Thoracic aorta (tissue), 2 donors: ENCODE measurements around the gene PARN. TPM values are rescaled to one million over a fixed set of nuclear protein-coding genes. Genes with fewer than 3 reads are reported as not detected.

Experiments used
- ATAC-seq: fragments of 150-250 bp; one replicate; pipeline ENCODE4 v1.8.0; 2017; ENCODE audit warnings: low read depth; ENCODE audit not compliant: insufficient number of reproducible peaks, low FRiP score
- DNase-seq: peaks from one replicate; pipeline ENCODE4 v3.0.0-alpha.2; 2020; ENCODE audit warnings: low spot score
- H3K27ac ChIP-seq, 2 donors: fragments of 200-600 bp; sonication (generic); 1 replicate in 1 of 2; 2 replicates in 1 of 2; pipeline ENCODE4 v1.5.1; 2016; ENCODE audit warnings: mild to moderate bottlenecking in 2 of 2, moderate library complexity in 2 of 2
- H3K27me3 ChIP-seq: fragments of 200-600 bp; sonication (generic); replicated peaks from 2 replicates; pipeline ENCODE4 v1.6.0; 2016; ENCODE audit warnings: mild to moderate bottlenecking; ENCODE audit not compliant: insufficient read depth
- H3K36me3 ChIP-seq: fragments of 200-600 bp; sonication (generic); one replicate; pipeline ENCODE4 v1.5.1; 2016
- H3K4me1 ChIP-seq, 2 donors: fragments of 200-600 bp; sonication (generic); 1 replicate in 1 of 2; 2 replicates in 1 of 2; pipeline versions ENCODE4 v1.5.1 to v1.6.0; 2016; ENCODE audit warnings: low read depth in 2 of 2, mild to moderate bottlenecking in 1 of 2; ENCODE audit not compliant: control insufficient read depth in 1 of 2
- H3K4me3 ChIP-seq: fragments of 200-600 bp; sonication (generic); 2 replicates; pipeline ENCODE4 v1.5.1; 2016; ENCODE audit warnings: mild to moderate bottlenecking
- H3K9me3 ChIP-seq: fragments of 200-600 bp; sonication (generic); 2 replicates; pipeline ENCODE4 v1.5.1; 2016
- total RNA-seq, 2 donors: library from RNA; depleted of rRNA; stranded (reverse); fragments of >200 nt; gene quantifications; one replicate each; pipeline versions ENCODE4 v1.1.0 to v1.2.3, GENCODE V29; 2016
- TF ChIP-seq, protein P1 (sequence below): fragments of 200-600 bp; sonication (generic); IDR thresholded peaks from one replicate; pipeline ENCODE4 v1.5.1; 2019; ENCODE audit warnings: antibody characterized with exemption

The PARN gene
- total RNA-seq, 2 donors from 2014 or later = 51.0 to 66.7 TPM

GRCh38 chr16:14566599-14566998 lies 63.5 kb downstream of the PARN start:
- ATAC-seq (no peak), DNase-seq (no peak)
- no peaks in the 10 kb centered on the region for H3K4me1 ChIP-seq
- no peaks in the 10 kb centered on the region for H3K27me3 ChIP-seq
- TF ChIP-seq, protein P1, sequence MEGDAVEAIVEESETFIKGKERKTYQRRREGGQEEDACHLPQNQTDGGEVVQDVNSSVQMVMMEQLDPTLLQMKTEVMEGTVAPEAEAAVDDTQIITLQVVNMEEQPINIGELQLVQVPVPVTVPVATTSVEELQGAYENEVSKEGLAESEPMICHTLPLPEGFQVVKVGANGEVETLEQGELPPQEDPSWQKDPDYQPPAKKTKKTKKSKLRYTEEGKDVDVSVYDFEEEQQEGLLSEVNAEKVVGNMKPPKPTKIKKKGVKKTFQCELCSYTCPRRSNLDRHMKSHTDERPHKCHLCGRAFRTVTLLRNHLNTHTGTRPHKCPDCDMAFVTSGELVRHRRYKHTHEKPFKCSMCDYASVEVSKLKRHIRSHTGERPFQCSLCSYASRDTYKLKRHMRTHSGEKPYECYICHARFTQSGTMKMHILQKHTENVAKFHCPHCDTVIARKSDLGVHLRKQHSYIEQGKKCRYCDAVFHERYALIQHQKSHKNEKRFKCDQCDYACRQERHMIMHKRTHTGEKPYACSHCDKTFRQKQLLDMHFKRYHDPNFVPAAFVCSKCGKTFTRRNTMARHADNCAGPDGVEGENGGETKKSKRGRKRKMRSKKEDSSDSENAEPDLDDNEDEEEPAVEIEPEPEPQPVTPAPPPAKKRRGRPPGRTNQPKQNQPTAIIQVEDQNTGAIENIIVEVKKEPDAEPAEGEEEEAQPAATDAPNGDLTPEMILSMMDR = no peak
- peaks cover 4% of the 10 kb centered on the region for H3K36me3 ChIP-seq
- H3K27ac ChIP-seq = no peak overlapping the region
- no peaks in the 10 kb centered on the region for H3K9me3 ChIP-seq
- H3K4me3 ChIP-seq = no peak overlapping the region

GRCh38 chr16:14565688-14566025 lies 64.4 kb downstream of the PARN start:
- DNase-seq (no peak), ATAC-seq (no peak)
- H3K27ac ChIP-seq = no peak overlapping the region
- no peaks in the 10 kb centered on the region for H3K27me3 ChIP-seq
- TF ChIP-seq, protein P1 = no peak
- H3K4me3 ChIP-seq = no peak overlapping the region
- H3K36me3 ChIP-seq = peaks cover 4% of the 10 kb centered on the region
- H3K9me3 ChIP-seq = no peaks in the 10 kb centered on the region
- H3K4me1 ChIP-seq = peaks cover 0 to 4% of the 10 kb centered on the region in 2 donors

DNA sequence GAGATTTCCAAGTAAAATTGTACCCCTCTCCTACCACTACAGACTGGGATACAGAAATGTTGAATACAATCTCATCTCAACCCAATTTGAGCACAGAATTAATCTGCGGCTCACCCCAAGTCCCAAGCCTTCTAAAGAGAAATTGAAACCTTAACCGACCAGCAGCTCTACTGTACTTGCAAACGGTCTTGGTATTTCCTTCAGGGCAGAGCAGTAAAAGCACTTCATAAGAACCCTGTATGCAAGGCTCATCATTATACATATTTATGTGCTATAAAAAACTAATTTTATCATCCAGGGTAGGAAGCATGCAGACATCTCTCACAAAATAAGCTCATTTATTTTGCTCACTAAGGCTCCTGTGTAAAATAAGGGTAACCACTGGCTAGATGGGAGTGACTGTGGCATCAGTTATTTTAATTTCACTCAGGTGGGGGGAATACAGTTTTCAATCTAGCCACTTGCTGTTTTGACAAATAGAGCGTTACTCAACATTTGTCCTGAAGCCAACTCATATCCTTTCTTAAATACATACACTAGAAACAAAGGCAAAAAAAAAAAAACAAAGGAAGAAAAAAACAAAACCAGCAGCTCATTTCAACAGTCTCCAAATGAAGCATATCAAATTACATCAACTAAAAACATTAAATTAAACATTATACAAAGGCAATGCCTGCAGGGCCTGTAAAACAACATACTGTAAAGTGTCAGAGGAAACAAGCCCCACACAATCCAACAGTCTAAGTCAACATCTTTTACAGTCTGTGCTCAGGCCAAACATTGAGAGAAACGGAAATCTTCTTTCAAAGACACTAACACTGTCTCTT lies 65.0 kb downstream of the PARN start:
- Histone ChIP-seq H3K27ac (no peak overlapping the region), H3K4me1 (peaks cover 0 to 10% of the 10 kb centered on the region in 2 donors), H3K9me3 (no peaks in the 10 kb centered on the region), H3K4me3 (no peak overlapping the region), H3K36me3 (peaks cover 4% of the 10 kb centered on the region), H3K27me3 (no peaks in the 10 kb centered on the region)
- TF ChIP-seq, protein P1 = no peak
- DNase-seq (no peak), ATAC-seq (no peak)

DNA sequence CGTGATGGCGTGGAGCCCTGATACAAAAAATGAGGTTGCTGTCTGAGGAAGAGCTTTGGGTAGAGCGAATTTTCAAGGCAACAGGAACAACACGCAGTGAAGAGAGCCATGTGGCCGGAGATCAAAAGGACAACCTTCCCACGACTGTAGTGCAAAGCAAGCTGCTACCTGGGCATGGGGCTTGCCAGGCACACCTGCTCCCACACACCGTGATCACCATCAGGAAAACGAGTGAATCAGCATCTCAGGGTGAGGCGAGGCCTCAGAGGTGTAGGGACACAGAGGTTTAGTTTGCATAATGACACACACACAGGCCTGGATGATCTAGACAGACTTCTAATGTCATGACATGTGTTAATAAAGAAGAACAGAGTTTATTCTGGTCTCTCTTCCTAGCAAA lies 65.7 kb downstream of the PARN start:
- H3K4me1 ChIP-seq = peaks cover 0 to 13% of the 10 kb centered on the region in 2 donors
- no peaks in the 10 kb centered on the region for H3K9me3 ChIP-seq
- no peak overlapping the region for H3K27ac ChIP-seq
- ATAC-seq (no peak), DNase-seq (no peak)
- no peak overlapping the region for H3K4me3 ChIP-seq
- H3K36me3 ChIP-seq = peaks cover 4% of the 10 kb centered on the region
- TF ChIP-seq, protein P1 = no peak
- H3K27me3 ChIP-seq = no peaks in the 10 kb centered on the region

GRCh38 chr16:14562691-14563491 lies 67.2 kb downstream of the PARN start:
- TF ChIP-seq, protein P1 = peak; percentile 22
- H3K4me3 ChIP-seq = no peak overlapping the region
- no peaks in the 10 kb centered on the region for H3K27me3 ChIP-seq
- peaks cover 4% of the 10 kb centered on the region for H3K36me3 ChIP-seq
- H3K9me3 ChIP-seq = no peaks in the 10 kb centered on the region
- H3K4me1 ChIP-seq = peaks cover 0 to 13% of the 10 kb centered on the region in 2 donors
- ATAC-seq (no peak), DNase-seq (no peak)
- no peak overlapping the region for H3K27ac ChIP-seq
